Purkinje cell (primary cell): ENCODE measurements around the gene RASAL3. TPM values are rescaled to one million over a fixed set of nuclear protein-coding genes. Genes with fewer than 3 reads are reported as not detected.

Experiments used
- polyA plus RNA-seq: library from polyadenylated mRNA; unstranded; fragments of >200 nt; fragmentation: Nextera tagmentation; gene quantifications from 2 replicates; pipeline ENCODE4 v1.2.1, GENCODE V29; 2014

The RASAL3 gene
- 1.2 TPM in 1 of 2 replicates, not detected in the other for polyA plus RNA-seq

GRCh38 chr19:15464394-15465385, at the start of gene RASAL3:
TSS of gene RASAL3 (minus strand) at chr19:15464544. CDS start at chr19:15464358, 186 bp downstream.

GRCh38 chr19:15508035-15508710, 43.8 kb upstream of the RASAL3 start, which contains the start of gene CYP4F22:
TSS of gene CYP4F22 (plus strand) at chr19:15508525. CDS start at chr19:15525337, 16,812 bp downstream.

GRCh38 chr19:15479391-15480345, 15.3 kb upstream of the RASAL3 start, which contains the start of gene PGLYRP2:
TSS of gene PGLYRP2 (minus strand) at chr19:15479501. CDS start at chr19:15479371, 130 bp downstream.

GRCh38 chr19:15449620-15450527, 14.5 kb downstream of the RASAL3 start, which contains the start of gene WIZ:
TSS of gene WIZ (minus strand) at chr19:15449956. CDS start at chr19:15448307, 1,649 bp downstream.

GRCh38 chr19:15418579-15419412, 45.5 kb downstream of the RASAL3 start, which contains the start of gene AKAP8L:
TSS of gene AKAP8L (minus strand) at chr19:15418988. CDS start at chr19:15418923, 65 bp downstream.

Other genes with a start within 250 kb of the RASAL3 start
- not detected in 2 replicates for gene EPHX3, start 232.1 kb downstream of the RASAL3 start, polyA plus RNA-seq
- gene BRD4, start 132.0 kb downstream of the RASAL3 start, polyA plus RNA-seq, result 33.8 and 35.1 TPM in 2 replicates
- 7.1 and 8.0 TPM in 2 replicates for gene AKAP8, start 84.8 kb downstream of the RASAL3 start, polyA plus RNA-seq
- 4.2 and 14.3 TPM in 2 replicates for gene AKAP8L, start 45.6 kb downstream of the RASAL3 start, polyA plus RNA-seq
- gene WIZ, start 14.6 kb downstream of the RASAL3 start, polyA plus RNA-seq, result 0.73 and 2.0 TPM in 2 replicates
- not detected in 2 replicates for gene PGLYRP2, start 15.0 kb upstream of the RASAL3 start, polyA plus RNA-seq
- gene CYP4F22, start 44.0 kb upstream of the RASAL3 start, polyA plus RNA-seq, result not detected in 2 replicates
- gene CYP4F8, start 150.7 kb upstream of the RASAL3 start, polyA plus RNA-seq, result not detected in 2 replicates
- 0.15 TPM in 1 of 2 replicates, not detected in the other for gene CYP4F3, start 176.4 kb upstream of the RASAL3 start, polyA plus RNA-seq
- not detected in 2 replicates for gene CYP4F12, start 208.5 kb upstream of the RASAL3 start, polyA plus RNA-seq